ENCODE measurements around the gene SDC1. TPM values are rescaled to one million over a fixed set of nuclear protein-coding genes. Genes with fewer than 3 reads are reported as not detected.

Gene SDC1
- polyA plus RNA-seq, 1 of the 3 experiments (the other 2 are of a cell fraction), result 122 TPM

DNA sequence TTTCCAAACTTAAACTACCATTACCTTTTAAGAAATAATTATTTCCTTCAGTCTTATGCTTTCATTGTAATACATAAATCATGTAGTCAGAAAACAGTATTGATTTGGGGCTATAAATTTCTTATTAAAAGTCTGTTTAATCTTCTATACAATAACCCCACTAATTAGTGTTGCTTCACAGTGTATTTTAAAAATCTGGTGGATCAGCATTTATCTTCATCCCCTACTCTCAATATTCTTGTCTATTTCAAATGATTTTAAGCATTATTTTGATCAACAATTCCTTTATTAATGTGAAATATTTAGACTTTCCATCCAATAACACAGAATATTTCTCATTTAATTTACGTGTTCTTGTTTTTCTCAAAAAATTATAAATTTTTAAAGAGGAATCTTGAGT lies 32.5 kb upstream of the SDC1 start:
- Histone ChIP-seq H3K4me1 (ENCODE audit: control insufficient read depth in 1 of 2, insufficient read depth in 2 of 2, low read depth in 1 of 2, low read length in 1 of 2) (no peaks in the 10 kb centered on the region), H3K4me2 (no peak overlapping the region), H3K27me3 (ENCODE audit: insufficient read depth) (no peaks in the 10 kb centered on the region), H3K27ac (ENCODE audit: low read depth in 2 of 2, low read length in 1 of 2) (no peak overlapping the region), H3K9me3 (no peaks in the 10 kb centered on the region), H3F3A (replicated peaks; ENCODE audit: insufficient read depth) (peaks cover 14% of the 10 kb centered on the region), H2AFZ (ENCODE audit: low read depth) (no peak overlapping the region), H3K79me2 (ENCODE audit: insufficient read depth) (peaks cover 10% of the 10 kb centered on the region), H4K20me1 (ENCODE audit: insufficient read depth) (no peaks in the 10 kb centered on the region), H3K4me3 (ENCODE audit: low read depth in 2 of 2, low read length in 1 of 2) (no peak overlapping the region), H3K9me2 (no peaks in the 10 kb centered on the region), H3K36me3 (replicated peaks in 1 of 2; ENCODE audit: control insufficient read depth in 1 of 2, insufficient read depth in 2 of 2, low read length in 1 of 2) (peaks cover 84 to 92% of the 10 kb centered on the region in 2 experiments), H3K9ac (no peak overlapping the region)
- TF ChIP-seq FOSL2 (IDR thresholded peaks at IDR 0.05; ENCODE audit: borderline replicate concordance, low read depth) (no peak), POLR2AphosphoS5 (IDR thresholded peaks at IDR 0.05; ENCODE audit: low read depth, low read length) (no peak), TCF12 (IDR thresholded peaks at IDR 0.05) (no peak), MEF2A (IDR thresholded peaks at IDR 0.05; ENCODE audit: borderline replicate concordance, low read depth) (no peak), CHD2 (IDR thresholded peaks at IDR 0.05; ENCODE audit: low read length, partially characterized antibody) (no peak), TEAD4 (IDR thresholded peaks at IDR 0.05; ENCODE audit: borderline replicate concordance, insufficient read depth) (no peak), FOXJ3 (CRISPR knock-in tag; IDR thresholded peaks at IDR 0.05) (no peak), JUND (IDR thresholded peaks at IDR 0.05) (no peak), ELF1 (IDR thresholded peaks at IDR 0.05) (no peak), EZH2phosphoT487 (IDR thresholded peaks at IDR 0.05; ENCODE audit: borderline replicate concordance, low read depth) (no peak), EP300 (IDR thresholded peaks at IDR 0.05; ENCODE audit: borderline replicate concordance in 1 of 2, low read depth in 1 of 2, low read length in 1 of 2) (no peak), PBX3 (IDR thresholded peaks at IDR 0.05) (no peak), FOXM1 (IDR thresholded peaks at IDR 0.05; ENCODE audit: low read depth) (no peak)
- TF ChIP-seq, protein P1, sequence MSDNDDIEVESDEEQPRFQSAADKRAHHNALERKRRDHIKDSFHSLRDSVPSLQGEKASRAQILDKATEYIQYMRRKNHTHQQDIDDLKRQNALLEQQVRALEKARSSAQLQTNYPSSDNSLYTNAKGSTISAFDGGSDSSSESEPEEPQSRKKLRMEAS (IDR thresholded peaks at IDR 0.05; ENCODE audit: low read depth), result no peak
- ChIA-PET CTCF (no interaction called here), POLR2A (no interaction called here)
- DNase-seq, result no peak
- WGBS (ENCODE audit: low lambda C conversion rate), result 94% methylated on average over 1 of the region's 1 CpG

DNA sequence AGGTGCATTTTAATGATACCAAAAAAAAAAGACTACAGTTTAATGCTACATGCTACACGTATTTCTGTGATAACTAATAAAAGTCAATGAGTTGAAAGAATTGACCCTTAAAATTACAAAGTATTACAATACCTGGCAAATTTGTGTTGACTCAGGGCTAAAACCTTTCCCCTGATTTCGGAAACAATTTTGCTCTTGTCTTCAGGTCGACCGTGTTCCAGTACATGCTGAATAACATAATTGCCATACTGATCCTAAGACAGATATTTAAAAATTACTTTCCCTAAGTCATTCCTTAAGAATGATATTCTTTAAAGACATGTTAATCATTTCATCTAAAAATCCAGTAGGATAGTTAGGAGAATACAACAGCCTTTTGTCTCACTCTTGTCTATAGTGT lies 29.8 kb upstream of the SDC1 start:
- H2AFZ ChIP-seq (ENCODE audit: low read depth), result no peak overlapping the region
- H3K27ac ChIP-seq (ENCODE audit: low read depth in 2 of 2, low read length in 1 of 2), result no peak overlapping the region
- CTCF ChIA-PET, result interaction anchor here (0.9 to 1.9 kb wide), 2 partner anchors 25 to 72 kb away, joined by 3 to 5 read pairs; no protein-coding TSS in a partner anchor
- no peaks in the 10 kb centered on the region; the same call in 1 of the 2 replicates for H3K79me2 ChIP-seq (ENCODE audit: insufficient read depth)
- no peaks in the 10 kb centered on the region for H3K4me1 ChIP-seq (ENCODE audit: control insufficient read depth in 1 of 2, insufficient read depth in 2 of 2, low read depth in 1 of 2, low read length in 1 of 2)
- H3K9ac ChIP-seq, result no peak overlapping the region
- H3K4me3 ChIP-seq (ENCODE audit: low read depth in 2 of 2, low read length in 1 of 2), result no peak overlapping the region
- DNase-seq, result no peak
- no peaks in the 10 kb centered on the region for H3K9me3 ChIP-seq
- H4K20me1 ChIP-seq (ENCODE audit: insufficient read depth), result no peaks in the 10 kb centered on the region
- H3K9me2 ChIP-seq, result no peaks in the 10 kb centered on the region
- H3K27me3 ChIP-seq (ENCODE audit: insufficient read depth), result no peaks in the 10 kb centered on the region
- H3K36me3 ChIP-seq (replicated peaks in 1 of 2; ENCODE audit: control insufficient read depth in 1 of 2, insufficient read depth in 2 of 2, low read length in 1 of 2), result peaks cover 91 to 92% of the 10 kb centered on the region in 2 experiments
- H3F3A ChIP-seq (replicated peaks; ENCODE audit: insufficient read depth), result peaks cover 24% of the 10 kb centered on the region
- no peak overlapping the region for H3K4me2 ChIP-seq
- no peak for TF ChIP-seq SMC3 (IDR thresholded peaks at IDR 0.05; ENCODE audit: low read depth, low read length)
- no peak for TF ChIP-seq SIN3A (IDR thresholded peaks at IDR 0.05; ENCODE audit: borderline replicate concordance, low read depth, low read length)
- no peak for TF ChIP-seq TAF1 (IDR thresholded peaks at IDR 0.05; ENCODE audit: borderline replicate concordance, low read depth, low read length)
- TF ChIP-seq ELF1 (IDR thresholded peaks at IDR 0.05), result no peak
- no peak for TF ChIP-seq NRF1 (IDR thresholded peaks at IDR 0.05; ENCODE audit: low read depth, low read length)
- TF ChIP-seq EP300 (IDR thresholded peaks at IDR 0.05; ENCODE audit: borderline replicate concordance in 1 of 2, low read depth in 1 of 2, low read length in 1 of 2), result no peak
- TF ChIP-seq RXRA (IDR thresholded peaks at IDR 0.05; ENCODE audit: borderline replicate concordance, low read depth), result no peak
- TF ChIP-seq, protein P2, sequence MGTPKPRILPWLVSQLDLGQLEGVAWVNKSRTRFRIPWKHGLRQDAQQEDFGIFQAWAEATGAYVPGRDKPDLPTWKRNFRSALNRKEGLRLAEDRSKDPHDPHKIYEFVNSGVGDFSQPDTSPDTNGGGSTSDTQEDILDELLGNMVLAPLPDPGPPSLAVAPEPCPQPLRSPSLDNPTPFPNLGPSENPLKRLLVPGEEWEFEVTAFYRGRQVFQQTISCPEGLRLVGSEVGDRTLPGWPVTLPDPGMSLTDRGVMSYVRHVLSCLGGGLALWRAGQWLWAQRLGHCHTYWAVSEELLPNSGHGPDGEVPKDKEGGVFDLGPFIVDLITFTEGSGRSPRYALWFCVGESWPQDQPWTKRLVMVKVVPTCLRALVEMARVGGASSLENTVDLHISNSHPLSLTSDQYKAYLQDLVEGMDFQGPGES (IDR thresholded peaks at IDR 0.05; ENCODE audit: low read depth, low read length), result no peak
- TF ChIP-seq FOXJ3 (CRISPR knock-in tag; IDR thresholded peaks at IDR 0.05), result no peak
- no peak for TF ChIP-seq CTCF (IDR thresholded peaks at IDR 0.05)
- TF ChIP-seq MEF2A (IDR thresholded peaks at IDR 0.05; ENCODE audit: borderline replicate concordance, low read depth), result no peak
- no peak for TF ChIP-seq TCF12 (IDR thresholded peaks at IDR 0.05)
- TF ChIP-seq PBX3 (IDR thresholded peaks at IDR 0.05), result no peak
- POLR2A ChIA-PET, result no interaction called here
- 95% methylated on average over 4 of the region's 4 CpGs for WGBS (ENCODE audit: low lambda C conversion rate)
